Fibroblast of lung (primary cell): ENCODE results near the gene BPIFA2. TPM values are rescaled to one million over a fixed set of nuclear protein-coding genes. Genes with fewer than 3 reads are reported as not detected.

ENCODE experiments used
- DNase-seq, 2 donors: peaks; one replicate each; pipeline versions ENCODE4 v3.0.0 to v3.0.0-alpha.2; 2010; ENCODE audit warnings: low read depth in 2 of 2
- H2AFZ ChIP-seq: 2 replicates; pipeline ENCODE4 v1.5.1; 2012; ENCODE audit warnings: low read length, control low read depth, inconsistent platforms
- H3K27ac ChIP-seq: 2 replicates; pipeline ENCODE4 v1.5.1; 2011; ENCODE audit warnings: low read length, control low read depth; ENCODE audit not compliant: insufficient read depth
- H3K27me3 ChIP-seq: 2 replicates; pipeline ENCODE4 v1.5.1; 2011; ENCODE audit warnings: mild to moderate bottlenecking, low read length; ENCODE audit not compliant: control insufficient read depth, insufficient read depth
- H3K36me3 ChIP-seq: 2 replicates; pipeline ENCODE4 v1.5.1; 2011; ENCODE audit warnings: low read length; ENCODE audit not compliant: control insufficient read depth, insufficient read depth
- H3K4me1 ChIP-seq: 2 replicates; pipeline ENCODE4 v1.5.1; 2011; ENCODE audit warnings: low read length; ENCODE audit not compliant: control insufficient read depth, insufficient read depth; ENCODE audit errors: extremely low read depth
- H3K4me2 ChIP-seq: 2 replicates; pipeline ENCODE4 v1.5.1; 2011; ENCODE audit warnings: low read length, control low read depth; ENCODE audit not compliant: insufficient read depth; ENCODE audit errors: extremely low read depth
- H3K4me3 ChIP-seq, 4 experiments: fragments of 200-600 bp in 1 of 4; sonication (generic) in 1 of 4; replicated peaks in 1 of 4; 2 replicates each; pipeline ENCODE4 v1.5.1; 2011 to 2016; ENCODE audit warnings: low read length in 4 of 4, low read depth in 3 of 4, mild to moderate bottlenecking in 3 of 4, control low read depth in 2 of 4, inconsistent platforms in 1 of 4, mixed read lengths in 1 of 4; ENCODE audit not compliant: insufficient read depth in 1 of 4; ENCODE audit errors: control extremely low read depth in 1 of 4
- H3K79me2 ChIP-seq: 2 replicates; pipeline ENCODE4 v1.5.1; 2012; ENCODE audit warnings: mild to moderate bottlenecking, low read length, inconsistent platforms; ENCODE audit not compliant: control insufficient read depth, insufficient read depth
- H3K9ac ChIP-seq: 2 replicates; pipeline ENCODE4 v1.5.1; 2011; ENCODE audit warnings: mild to moderate bottlenecking, low read length, control low read depth; ENCODE audit not compliant: insufficient read depth
- H3K9me3 ChIP-seq: 2 replicates; pipeline ENCODE4 v1.5.1; 2012; ENCODE audit warnings: low read depth, low read length; ENCODE audit not compliant: control insufficient read depth, insufficient read depth
- H4K20me1 ChIP-seq: 2 replicates; pipeline ENCODE4 v1.5.1; 2011; ENCODE audit warnings: low read length; ENCODE audit not compliant: control insufficient read depth, insufficient read depth; ENCODE audit errors: extremely low read depth
- EZH2 ChIP-seq: IDR thresholded peaks from 2 replicates; pipeline ENCODE4 v1.5.1; 2012; ENCODE audit warnings: low read length, control low read depth, mild to moderate bottlenecking; ENCODE audit errors: missing control alignments
- polyA plus RNA-seq, 2 donors: library from polyadenylated mRNA; depleted of rRNA in 1 of 2; stranded (reverse) in 1 of 2; unstranded in 1 of 2; fragments of >200 nt; gene quantifications; 2 replicates each; pipeline ENCODE4 v1.2.1, GENCODE V29; 2011 to 2012; ENCODE audit warnings: missing spikeins in 1 of 2
- total RNA-seq: library from RNA; depleted of rRNA; stranded (reverse); fragments of >200 nt; gene quantifications from 2 replicates; pipeline ENCODE4 v1.2.1, GENCODE V29; 2014
- TF ChIP-seq, protein P1 (sequence below), 2 donors: IDR thresholded peaks in 1 of 2; conservative IDR thresholded peaks in 1 of 2; 1 replicate in 1 of 2; 2 replicates in 1 of 2; pipeline ENCODE4 v1.5.1; 2011 to 2012; ENCODE audit warnings: low read length in 2 of 2, control low read depth in 1 of 2, inconsistent platforms in 1 of 2, low read depth in 1 of 2, mild to moderate bottlenecking in 1 of 2

BPIFA2 gene
- total and polyA plus RNA-seq, 2 donors (not counting 1 experiment from before 2014, with no cell fraction given), result not detected

DNA sequence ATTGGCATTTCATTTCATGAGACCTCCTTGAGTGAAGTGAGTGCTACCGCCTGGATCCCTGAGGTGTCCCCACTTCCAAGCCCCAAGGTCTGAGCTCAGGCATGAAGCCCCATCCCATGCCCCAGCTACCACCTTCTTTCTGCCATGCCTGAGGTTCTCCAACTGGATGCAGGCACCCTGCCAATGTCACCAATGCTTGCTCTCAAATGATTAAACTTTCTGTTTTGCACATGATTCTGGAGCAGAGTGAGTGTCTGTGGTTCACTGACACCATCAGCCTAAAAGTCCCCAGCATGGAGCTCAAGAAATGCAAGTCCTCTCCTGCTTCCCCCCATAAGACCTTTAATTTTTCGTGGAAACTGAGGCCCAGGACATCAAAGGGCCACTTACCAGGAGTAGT lies 43.7 kb upstream of the BPIFA2 start:
- H3K27ac ChIP-seq, result no peak overlapping the region
- no peak overlapping the region for H2AFZ ChIP-seq
- no peaks in the 10 kb centered on the region for H3K36me3 ChIP-seq
- no peak overlapping the region for H3K4me2 ChIP-seq
- TF ChIP-seq, protein P1, sequence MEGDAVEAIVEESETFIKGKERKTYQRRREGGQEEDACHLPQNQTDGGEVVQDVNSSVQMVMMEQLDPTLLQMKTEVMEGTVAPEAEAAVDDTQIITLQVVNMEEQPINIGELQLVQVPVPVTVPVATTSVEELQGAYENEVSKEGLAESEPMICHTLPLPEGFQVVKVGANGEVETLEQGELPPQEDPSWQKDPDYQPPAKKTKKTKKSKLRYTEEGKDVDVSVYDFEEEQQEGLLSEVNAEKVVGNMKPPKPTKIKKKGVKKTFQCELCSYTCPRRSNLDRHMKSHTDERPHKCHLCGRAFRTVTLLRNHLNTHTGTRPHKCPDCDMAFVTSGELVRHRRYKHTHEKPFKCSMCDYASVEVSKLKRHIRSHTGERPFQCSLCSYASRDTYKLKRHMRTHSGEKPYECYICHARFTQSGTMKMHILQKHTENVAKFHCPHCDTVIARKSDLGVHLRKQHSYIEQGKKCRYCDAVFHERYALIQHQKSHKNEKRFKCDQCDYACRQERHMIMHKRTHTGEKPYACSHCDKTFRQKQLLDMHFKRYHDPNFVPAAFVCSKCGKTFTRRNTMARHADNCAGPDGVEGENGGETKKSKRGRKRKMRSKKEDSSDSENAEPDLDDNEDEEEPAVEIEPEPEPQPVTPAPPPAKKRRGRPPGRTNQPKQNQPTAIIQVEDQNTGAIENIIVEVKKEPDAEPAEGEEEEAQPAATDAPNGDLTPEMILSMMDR (conservative IDR thresholded peaks at IDR 0.05 in 1 of 2, IDR thresholded peaks at IDR 0.05 in 1 of 2; ENCODE audit: low read depth in 1 of 2, low read length in 2 of 2), result no peak
- no peak for TF ChIP-seq EZH2
- no peak overlapping the region for H3K4me3 ChIP-seq
- H3K79me2 ChIP-seq, result no peaks in the 10 kb centered on the region
- H4K20me1 ChIP-seq, result no peaks in the 10 kb centered on the region
- no peaks in the 10 kb centered on the region for H3K27me3 ChIP-seq
- no peak for DNase-seq
- H3K9ac ChIP-seq, result no peak overlapping the region
- H3K4me1 ChIP-seq, result no peaks in the 10 kb centered on the region
- H3K9me3 ChIP-seq, result no peaks in the 10 kb centered on the region

DNA sequence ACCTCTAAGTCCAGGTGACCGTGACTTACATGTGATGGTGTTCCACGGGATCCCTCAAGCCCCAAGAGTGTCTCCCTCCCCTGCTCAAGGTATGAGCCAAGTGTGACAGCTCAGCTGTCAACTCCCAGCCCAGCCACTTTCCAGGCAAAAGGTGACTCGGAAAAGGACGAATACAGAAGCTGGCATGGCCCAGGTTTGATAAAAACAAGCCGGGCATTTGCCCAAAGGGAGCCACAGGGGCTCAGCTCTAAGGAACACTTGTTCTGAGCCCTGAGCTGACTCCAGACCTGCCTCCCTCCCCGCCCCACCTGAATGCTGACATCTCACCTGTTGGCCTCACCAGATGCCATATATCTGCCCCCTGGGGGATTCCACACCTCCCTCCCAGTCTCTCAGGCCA lies 43.0 kb upstream of the BPIFA2 start:
- Histone ChIP-seq H3K9ac (no peak overlapping the region), H3K4me3 (no peak overlapping the region), H4K20me1 (no peaks in the 10 kb centered on the region), H3K27me3 (no peaks in the 10 kb centered on the region), H3K4me2 (no peak overlapping the region), H3K27ac (no peak overlapping the region), H3K36me3 (no peaks in the 10 kb centered on the region), H3K4me1 (no peaks in the 10 kb centered on the region), H3K79me2 (no peaks in the 10 kb centered on the region), H2AFZ (no peak overlapping the region), H3K9me3 (no peaks in the 10 kb centered on the region)
- DNase-seq, result no peak
- TF ChIP-seq, protein P1 (conservative IDR thresholded peaks at IDR 0.05 in 1 of 2, IDR thresholded peaks at IDR 0.05 in 1 of 2; ENCODE audit: low read depth in 1 of 2, low read length in 2 of 2), result no peak
- no peak for TF ChIP-seq EZH2

DNA sequence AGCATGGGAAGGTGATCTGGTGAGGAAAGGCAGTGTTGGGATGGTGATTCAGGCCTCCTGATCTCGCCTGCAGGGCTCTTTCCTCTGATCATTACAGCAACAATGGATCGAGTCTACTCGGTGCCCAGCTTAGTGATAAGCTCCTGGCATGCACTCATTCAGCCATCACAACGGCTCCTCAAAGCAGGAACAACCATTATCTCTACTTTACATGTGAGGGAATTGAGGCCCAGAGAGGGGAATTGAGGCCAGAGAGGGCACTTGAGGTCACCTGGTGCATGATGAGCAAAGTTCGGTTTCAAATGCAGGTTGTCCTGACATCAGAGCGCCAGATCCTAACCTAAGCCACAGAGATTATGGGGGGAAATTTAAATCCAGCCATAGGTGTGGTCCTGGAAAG lies 42.0 kb upstream of the BPIFA2 start:
- H3K27me3 ChIP-seq, result no peaks in the 10 kb centered on the region
- no peaks in the 10 kb centered on the region for H3K36me3 ChIP-seq
- H2AFZ ChIP-seq, result no peak overlapping the region
- TF ChIP-seq, protein P1 (conservative IDR thresholded peaks at IDR 0.05 in 1 of 2, IDR thresholded peaks at IDR 0.05 in 1 of 2; ENCODE audit: low read depth in 1 of 2, low read length in 2 of 2), result no peak
- H3K9me3 ChIP-seq, result no peaks in the 10 kb centered on the region
- no peak overlapping the region for H3K9ac ChIP-seq
- H3K79me2 ChIP-seq, result no peaks in the 10 kb centered on the region
- H3K27ac ChIP-seq, result no peak overlapping the region
- H4K20me1 ChIP-seq, result no peaks in the 10 kb centered on the region
- H3K4me1 ChIP-seq, result no peaks in the 10 kb centered on the region
- no peak overlapping the region for H3K4me3 ChIP-seq
- no peak for DNase-seq
- no peak overlapping the region for H3K4me2 ChIP-seq
